MCF 10A (cell line): ENCODE measurements around the gene DCAF5. TPM values are rescaled to one million over a fixed set of nuclear protein-coding genes. Genes with fewer than 3 reads are reported as not detected.

Source experiments
- BruUV-seq: library from RNA; stranded (reverse); fragments of 400-500 nt; replicated peaks from 2 replicates; lab custom pipeline; 2021; lab: Mats Ljungman, UMichigan
- CTCF ChIA-PET: fragments of 300-600 bp; sonication (Branson Sonifier 250); formaldehyde crosslinking; extraction: SDS; loops from one replicate; lab custom pipeline; 2021; ENCODE audit warnings: antibody characterized with exemption, inconsistent platforms; lab: Yijun Ruan, JAX
- POLR2A ChIA-PET: fragments of 300-600, 350-650 bp; sonication (Branson Sonifier 250); formaldehyde crosslinking; extraction: SDS; loops from one replicate; lab custom pipeline; 2020; ENCODE audit warnings: antibody characterized with exemption, inconsistent platforms; lab: Yijun Ruan, JAX
- DNase-seq: peaks from one replicate; pipeline ENCODE4 v3.0.0-alpha.2; 2018; ENCODE audit not compliant: unreplicated experiment
- H3K27ac Mint-ChIP-seq: one replicate; pipeline ENCODE4 v1.8.0; 2022; ENCODE audit warnings: mild to moderate bottlenecking, low read depth, mixed read lengths; ENCODE audit not compliant: unreplicated experiment
- H3K27me3 Mint-ChIP-seq: one replicate; pipeline ENCODE4 v1.8.0; 2022; ENCODE audit warnings: mixed read lengths; ENCODE audit not compliant: insufficient read depth, unreplicated experiment
- H3K36me3 Mint-ChIP-seq: one replicate; pipeline ENCODE4 v1.8.0; 2022; ENCODE audit warnings: mild to moderate bottlenecking, moderate library complexity, mixed read lengths; ENCODE audit not compliant: insufficient read depth, unreplicated experiment
- H3K4me1 Mint-ChIP-seq: one replicate; pipeline ENCODE4 v1.8.0; 2022; ENCODE audit warnings: mixed read lengths; ENCODE audit not compliant: insufficient read depth, unreplicated experiment
- H3K4me3 Mint-ChIP-seq: one replicate; pipeline ENCODE4 v1.8.0; 2022; ENCODE audit warnings: mild to moderate bottlenecking, moderate library complexity, mixed read lengths; ENCODE audit not compliant: unreplicated experiment
- H3K9me3 Mint-ChIP-seq: one replicate; pipeline ENCODE4 v1.8.0; 2022; ENCODE audit warnings: mixed read lengths; ENCODE audit not compliant: unreplicated experiment
- CTCF ChIP-seq: fragments of 200-600 bp; IDR thresholded peaks from one replicate; pipeline ENCODE4 v1.8.0; 2022; ENCODE audit warnings: antibody characterized with exemption, mild to moderate bottlenecking; ENCODE audit not compliant: unreplicated experiment
- intact Hi-C: fragments of 100-400 bp; cut with micrococcal nuclease; formaldehyde crosslinking; loops from 2 replicates; pipeline ENCODE4 v1.14.1; 2022
- total RNA-seq: library from RNA; stranded (reverse); gene quantifications from 2 replicates; pipeline ENCODE4 v1.2.3, GENCODE V29; 2022

DCAF5 gene
- total RNA-seq, 1 experiment from 2014 or later = 37.7 TPM

GRCh38 chr14:69010648-69011047 is 142.3 kb downstream of the DCAF5 start:
- DNase-seq = peak; percentile 63
- H3K27me3 Mint-ChIP-seq = no peaks in the 10 kb centered on the region
- CTCF ChIA-PET = no interaction called here
- TF ChIP-seq CTCF = no peak
- no peak overlapping the region for H3K4me3 Mint-ChIP-seq
- no peak overlapping the region for H3K27ac Mint-ChIP-seq
- peaks cover 22% of the 10 kb centered on the region for H3K4me1 Mint-ChIP-seq
- no peaks in the 10 kb centered on the region for H3K9me3 Mint-ChIP-seq
- intact Hi-C loops = no loop called here
- BruUV-seq = no TSS peak
- POLR2A ChIA-PET = no interaction called here
- H3K36me3 Mint-ChIP-seq = no peaks in the 10 kb centered on the region

GRCh38 chr14:69008421-69008884 is 144.5 kb downstream of the DCAF5 start:
- CTCF ChIA-PET = interaction anchor here (1.1 kb wide), 1 partner anchor 49 kb away, joined by 4 read pairs; no protein-coding TSS in a partner anchor
- no peak for TF ChIP-seq CTCF
- H3K27ac Mint-ChIP-seq = no peak overlapping the region
- no peak for DNase-seq
- peaks cover 12% of the 10 kb centered on the region for H3K4me1 Mint-ChIP-seq
- no peak overlapping the region for H3K4me3 Mint-ChIP-seq
- peaks cover 9% of the 10 kb centered on the region for H3K27me3 Mint-ChIP-seq
- no TSS peak for BruUV-seq
- H3K9me3 Mint-ChIP-seq = no peaks in the 10 kb centered on the region
- H3K36me3 Mint-ChIP-seq = no peaks in the 10 kb centered on the region
- intact Hi-C loops = no loop called here
- POLR2A ChIA-PET = no interaction called here

- TF ChIP-seq CTCF = no peak
- H3K27me3 Mint-ChIP-seq = peaks cover 11% of the 10 kb centered on the region
- DNase-seq = no peak
- H3K36me3 Mint-ChIP-seq = no peaks in the 10 kb centered on the region
- no peak overlapping the region for H3K4me3 Mint-ChIP-seq
- H3K27ac Mint-ChIP-seq = no peak overlapping the region
- H3K9me3 Mint-ChIP-seq = no peaks in the 10 kb centered on the region
- H3K4me1 Mint-ChIP-seq = peaks cover 12% of the 10 kb centered on the region
- BruUV-seq = no TSS peak
- ChIA-PET CTCF (interaction anchor here (1.1 kb wide), 1 partner anchor 67 kb away, joined by 3 read pairs; no protein-coding TSS in a partner anchor), POLR2A (no interaction called here)
- intact Hi-C loops = no loop called here
Measured at GRCh38 chr14:69006346-69006745, 146.6 kb downstream of the DCAF5 start.

GRCh38 chr14:69005432-69006148 is 147.3 kb downstream of the DCAF5 start:
- Mint-ChIP-seq H3K27ac (no peak overlapping the region), H3K9me3 (no peaks in the 10 kb centered on the region)
- BruUV-seq = no TSS peak

More at GRCh38 chr14:69005432-69006148, 147.3 kb downstream of the DCAF5 start:
- intact Hi-C loops = no loop called here
- peak; percentile 88 for DNase-seq
- Mint-ChIP-seq H3K4me3 (no peak overlapping the region), H3K27me3 (peaks cover 11% of the 10 kb centered on the region), H3K4me1 (peaks cover 12% of the 10 kb centered on the region), H3K36me3 (no peaks in the 10 kb centered on the region)
- TF ChIP-seq CTCF = no peak
- POLR2A ChIA-PET = no interaction called here
- CTCF ChIA-PET = interaction anchor here (1.1 kb wide), 1 partner anchor 66 kb away, joined by 3 read pairs; no protein-coding TSS in a partner anchor
